Erythroblast (primary cell): ENCODE measurements around the gene FGD4.

Source experiments
- GATA1 ChIP-seq: IDR thresholded peaks from 2 replicates; pipeline ENCODE4 v1.6.1; 2011; ENCODE audit warnings: low read depth, mild to moderate bottlenecking, control low read depth, low read length, moderate library complexity
- POLR2A ChIP-seq: IDR thresholded peaks from 2 replicates; pipeline ENCODE4 v1.6.1; 2011; ENCODE audit warnings: mild to moderate bottlenecking, low read length

- TF ChIP-seq POLR2A (no peak), GATA1 (no peak)
Observed at GRCh38 chr12:32494656-32495055, 95.3 kb downstream of the FGD4 start.
